Neural progenitor cell (in vitro differentiated cells): Measurements from ENCODE around the gene CDK5R1.

Experiments
- EZH2 ChIP-seq: fragments of 200-600 bp; sonication (generic); IDR thresholded peaks from 2 replicates; pipeline ENCODE4 v1.6.1; 2017; ENCODE audit warnings: antibody characterized with exemption, mild to moderate bottlenecking, moderate library complexity
- TF ChIP-seq, protein P1 (sequence below): fragments of 200-600 bp; sonication (generic); IDR thresholded peaks from 2 replicates; pipeline ENCODE4 v1.5.1; 2017; ENCODE audit warnings: antibody characterized with exemption, mild to moderate bottlenecking

DNA sequence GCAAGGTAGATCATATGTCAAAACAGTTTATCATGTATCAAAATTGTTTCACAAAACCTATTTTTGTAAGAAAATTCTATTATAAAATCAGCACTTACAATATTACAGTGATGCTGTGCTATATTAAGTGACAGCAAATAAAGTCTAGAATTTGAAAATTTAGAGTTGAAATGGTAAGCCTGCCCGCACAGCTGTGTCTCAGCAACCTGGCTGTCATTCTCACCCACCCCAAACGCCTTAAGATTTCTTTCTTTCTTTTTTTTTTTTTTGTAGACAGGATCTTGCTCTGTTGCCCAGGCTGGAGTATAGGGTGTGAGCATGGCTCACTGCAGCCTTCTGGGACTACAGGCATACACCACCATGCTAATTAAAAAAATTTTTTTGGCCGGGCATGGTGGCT lies 26.8 kb downstream of the CDK5R1 start:
- TF ChIP-seq, protein P1, sequence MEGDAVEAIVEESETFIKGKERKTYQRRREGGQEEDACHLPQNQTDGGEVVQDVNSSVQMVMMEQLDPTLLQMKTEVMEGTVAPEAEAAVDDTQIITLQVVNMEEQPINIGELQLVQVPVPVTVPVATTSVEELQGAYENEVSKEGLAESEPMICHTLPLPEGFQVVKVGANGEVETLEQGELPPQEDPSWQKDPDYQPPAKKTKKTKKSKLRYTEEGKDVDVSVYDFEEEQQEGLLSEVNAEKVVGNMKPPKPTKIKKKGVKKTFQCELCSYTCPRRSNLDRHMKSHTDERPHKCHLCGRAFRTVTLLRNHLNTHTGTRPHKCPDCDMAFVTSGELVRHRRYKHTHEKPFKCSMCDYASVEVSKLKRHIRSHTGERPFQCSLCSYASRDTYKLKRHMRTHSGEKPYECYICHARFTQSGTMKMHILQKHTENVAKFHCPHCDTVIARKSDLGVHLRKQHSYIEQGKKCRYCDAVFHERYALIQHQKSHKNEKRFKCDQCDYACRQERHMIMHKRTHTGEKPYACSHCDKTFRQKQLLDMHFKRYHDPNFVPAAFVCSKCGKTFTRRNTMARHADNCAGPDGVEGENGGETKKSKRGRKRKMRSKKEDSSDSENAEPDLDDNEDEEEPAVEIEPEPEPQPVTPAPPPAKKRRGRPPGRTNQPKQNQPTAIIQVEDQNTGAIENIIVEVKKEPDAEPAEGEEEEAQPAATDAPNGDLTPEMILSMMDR: no peak
- no peak for TF ChIP-seq EZH2
